HG03135 (cell line): ENCODE data around the gene TEX29.

Experiments
- ATAC-seq: cut with Tn5 transposase; IDR thresholded peaks from one replicate; pipeline ENCODE4 v1.9.1; 2021; ENCODE audit warnings: mild to moderate bottlenecking, moderate library complexity; ENCODE audit not compliant: unreplicated experiment

TEX29 gene

GRCh38 chr13:111339366-111340143, 19.1 kb downstream of the TEX29 start:
- no peak for ATAC-seq

- no peak for ATAC-seq
Observed at GRCh38 chr13:111341886-111342285, 21.4 kb downstream of the TEX29 start.

- no peak for ATAC-seq
Observed at GRCh38 chr13:111342721-111343120, 22.3 kb downstream of the TEX29 start.

- no peak for ATAC-seq
Observed at GRCh38 chr13:111343186-111343805, 22.9 kb downstream of the TEX29 start.

- ATAC-seq, result no peak
Observed at GRCh38 chr13:111344471-111345191, 24.2 kb downstream of the TEX29 start.

GRCh38 chr13:111345682-111346081, 25.2 kb downstream of the TEX29 start:
- ATAC-seq, result no peak

- no peak for ATAC-seq
Observed at GRCh38 chr13:111346101-111346680, 25.7 kb downstream of the TEX29 start.

GRCh38 chr13:111347438-111347837, 27.0 kb downstream of the TEX29 start:
- no peak for ATAC-seq

GRCh38 chr13:111353508-111353907, 33.1 kb downstream of the TEX29 start:
- ATAC-seq, result no peak

- ATAC-seq, result no peak
Observed at GRCh38 chr13:111354789-111355188, 34.3 kb downstream of the TEX29 start.

- ATAC-seq, result no peak
Observed at GRCh38 chr13:111356795-111357194, 36.4 kb downstream of the TEX29 start.

- no peak for ATAC-seq
Observed at GRCh38 chr13:111359237-111359915, 38.9 kb downstream of the TEX29 start.

- ATAC-seq, result no peak
Observed at GRCh38 chr13:111359930-111360329, 39.5 kb downstream of the TEX29 start.

- no peak for ATAC-seq
Observed at GRCh38 chr13:111360452-111360851, 40.0 kb downstream of the TEX29 start.

- no peak for ATAC-seq
Observed at GRCh38 chr13:111361046-111361872, 40.8 kb downstream of the TEX29 start.

GRCh38 chr13:111361873-111362648, 41.6 kb downstream of the TEX29 start:
- no peak for ATAC-seq

GRCh38 chr13:111363121-111363520, 42.7 kb downstream of the TEX29 start:
- ATAC-seq, result no peak

- ATAC-seq, result no peak
Observed at GRCh38 chr13:111363591-111363990, 43.1 kb downstream of the TEX29 start.
